Erythroblast (primary cell): ENCODE results near the gene PRKCE.

ENCODE experiments used
- GATA1 ChIP-seq: IDR thresholded peaks from 2 replicates; pipeline ENCODE4 v1.6.1; 2011; ENCODE audit warnings: low read depth, mild to moderate bottlenecking, control low read depth, low read length, moderate library complexity
- POLR2A ChIP-seq: IDR thresholded peaks from 2 replicates; pipeline ENCODE4 v1.6.1; 2011; ENCODE audit warnings: mild to moderate bottlenecking, low read length

- TF ChIP-seq POLR2A (no peak), GATA1 (no peak)
These were observed 467.3 kb downstream of the PRKCE start for GRCh38 chr2:46118656-46119371.
